SK-N-MC (cell line): Measurements from ENCODE around the gene ZBTB46.

Source experiments
- EZH2 ChIP-seq: fragments of 200-600 bp; sonication (generic); IDR thresholded peaks from one replicate; pipeline ENCODE4 v1.6.1; 2017; ENCODE audit warnings: antibody characterized with exemption
- POLR2AphosphoS5 ChIP-seq: IDR thresholded peaks from 2 replicates; pipeline ENCODE4 v1.6.1; 2012; ENCODE audit warnings: mild to moderate bottlenecking, low read depth, low read length, borderline replicate concordance

- no peak for TF ChIP-seq EZH2
- no peak for TF ChIP-seq POLR2AphosphoS5
Measured at GRCh38 chr20:63857764-63858392, 26.8 kb upstream of the ZBTB46 start.
